GM23248 (cell line): ENCODE results near the gene CCDC197.

ENCODE experiments used
- EZH2 ChIP-seq: fragments of 200-600 bp; sonication (generic); IDR thresholded peaks from 2 replicates; pipeline ENCODE4 v1.6.1; 2018; ENCODE audit warnings: antibody characterized with exemption, mild to moderate bottlenecking; ENCODE audit not compliant: insufficient read depth, poor library complexity, severe bottlenecking
- EZH2phosphoT487 ChIP-seq: fragments of 200-600 bp; sonication (generic); IDR thresholded peaks from 2 replicates; pipeline ENCODE4 v1.6.1; 2018; ENCODE audit warnings: antibody characterized with exemption, moderate library complexity, mild to moderate bottlenecking, low read depth; ENCODE audit not compliant: insufficient read depth

GRCh38 chr14:93976477-93977057, 20.5 kb upstream of the CCDC197 start, which contains the start of gene ASB2:
- no peak for TF ChIP-seq EZH2
- TF ChIP-seq EZH2phosphoT487 = no peak
